Testis (tissue), 2 donors: ENCODE measurements around the gene NKIRAS2.

Experiments used
- CTCF ChIP-seq, 3 experiments: fragments of 450-650 bp in 2 of 3; fragments of 200-600 bp in 1 of 3; sonication (generic) in 1 of 3; IDR thresholded peaks; one replicate each; pipeline ENCODE4 v1.5.1; 2016 to 2019; ENCODE audit warnings: antibody characterized with exemption in 3 of 3, mild to moderate bottlenecking in 2 of 3, moderate library complexity in 1 of 3
- POLR2A ChIP-seq: fragments of 450-650 bp; IDR thresholded peaks from one replicate; pipeline ENCODE4 v1.6.1; 2017; ENCODE audit warnings: antibody characterized with exemption, mild to moderate bottlenecking, moderate library complexity

GRCh38 chr17:41972571-41973407 lies 47.1 kb upstream of the NKIRAS2 start:
- no peak for TF ChIP-seq CTCF (IDR thresholded peaks at IDR 0.05)
- no peak for TF ChIP-seq POLR2A
